Activated naive CD4-positive, alpha-beta T cell (primary cell): ENCODE measurements around the gene CHEK2.
"Not testable (repeated sequence)": the region's sequence is repeated elsewhere in the genome, so short reads cannot be mapped to it uniquely, and the experiment has no call there.

Experiments
- DNase-seq, 4 experiments: peaks; one replicate each; lab custom pipeline; 2025; lab: John Stamatoyannopoulos, UW

CHEK2 gene

DNA sequence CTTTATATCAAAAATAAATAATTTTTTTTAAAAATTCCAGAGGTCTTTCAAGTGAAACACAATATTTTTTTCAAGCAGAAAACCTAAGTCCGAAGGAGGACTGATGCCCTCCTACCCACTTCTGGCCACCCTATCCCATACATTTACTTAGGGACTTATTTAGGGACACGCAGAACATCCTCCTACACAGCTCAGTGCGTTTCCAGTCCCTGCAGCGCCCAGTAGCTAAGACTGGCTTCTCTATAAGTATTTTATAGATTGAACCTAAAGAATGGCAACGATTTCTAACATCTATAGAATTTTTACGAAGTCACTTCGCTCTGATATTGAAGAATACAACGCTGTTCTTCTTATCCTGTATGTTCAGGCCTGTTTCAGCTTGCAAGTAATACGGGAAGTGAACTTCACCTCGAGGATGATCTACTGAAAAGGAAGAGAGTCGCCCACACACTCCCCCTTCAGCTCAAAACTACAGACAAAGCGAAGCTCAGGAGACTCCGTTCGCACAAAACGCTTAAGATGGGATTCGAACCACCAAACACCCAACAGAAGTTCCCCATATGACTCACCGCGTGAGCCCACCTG is 328 bp downstream of the CHEK2 start:
- no peak for DNase-seq

DNA sequence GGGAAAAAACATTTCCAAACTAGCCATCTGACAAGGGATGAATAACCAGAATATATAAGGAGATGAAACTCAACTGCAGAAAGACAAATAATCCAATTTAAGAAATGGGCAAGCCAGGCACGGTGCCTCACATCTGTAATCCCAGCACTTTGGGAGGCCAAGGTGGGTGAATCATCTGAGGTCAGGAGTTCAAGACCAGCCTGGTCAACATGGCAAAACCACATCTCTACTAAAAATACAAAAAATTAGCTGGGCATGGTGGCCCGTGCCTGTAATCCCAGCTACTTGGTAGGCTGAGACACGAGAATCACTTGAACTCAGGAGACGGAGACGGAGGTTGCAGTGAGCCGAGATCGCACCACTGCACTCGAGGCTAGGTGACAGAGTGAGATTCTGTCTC is 2.7 kb downstream of the CHEK2 start:
- DNase-seq = not testable (repeated sequence)

DNA sequence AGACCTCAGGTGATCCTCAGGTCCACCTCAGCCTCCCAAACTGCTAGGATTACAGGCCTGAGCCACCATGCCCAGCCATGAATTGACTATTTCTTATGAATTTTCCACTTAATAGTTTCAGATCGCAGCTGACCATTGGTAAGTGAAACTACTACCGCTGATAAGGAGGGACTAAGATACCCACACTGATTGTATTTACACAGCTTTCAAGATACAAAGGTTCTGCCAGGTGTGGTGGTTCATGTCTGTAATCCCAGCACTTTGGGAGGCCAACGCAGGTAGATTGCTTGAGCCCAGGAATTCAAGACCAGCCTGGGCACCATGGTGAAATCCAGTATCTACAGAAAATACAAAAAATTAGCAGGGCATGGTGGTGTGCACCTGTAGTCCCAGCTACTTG is 3.9 kb downstream of the CHEK2 start:
- DNase-seq = no peak

DNA sequence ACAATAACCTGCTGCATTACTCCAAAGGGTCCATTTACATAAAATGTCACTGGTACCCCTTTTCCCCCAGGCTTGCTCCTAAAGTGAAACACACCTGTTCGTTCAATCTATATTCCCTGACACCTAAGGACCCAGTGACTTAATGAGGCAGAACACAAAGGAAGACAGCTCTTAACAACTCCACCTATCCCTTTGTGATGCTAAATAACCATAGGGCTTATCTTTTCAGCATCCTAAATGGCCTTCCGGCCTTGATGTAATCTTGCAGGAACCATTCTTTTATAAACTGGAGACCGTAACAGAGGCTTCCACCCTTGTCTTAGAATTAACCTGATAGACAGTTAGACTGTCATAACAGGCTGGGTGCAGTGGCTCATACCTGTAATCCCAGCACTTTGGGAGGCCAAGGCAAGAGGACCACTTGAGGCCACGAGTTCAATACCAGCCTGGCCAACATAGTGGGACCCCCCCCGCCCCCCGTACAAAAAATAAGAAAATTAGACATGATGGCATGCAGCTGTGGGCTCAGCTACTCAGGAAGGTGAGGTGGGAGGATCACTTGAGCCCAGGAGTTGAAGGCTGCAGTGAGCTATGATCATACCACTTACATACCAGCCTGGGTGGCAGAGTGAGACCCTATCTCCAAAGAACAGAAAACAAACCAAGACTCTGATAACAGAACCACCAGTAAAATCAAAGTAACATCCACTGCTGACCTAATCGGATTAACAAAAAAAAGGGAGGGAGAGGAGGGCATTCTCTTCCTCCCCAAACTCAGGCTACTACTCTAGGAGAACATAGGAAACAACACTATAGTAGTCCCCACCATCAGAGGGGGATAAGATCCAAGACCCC is 5.1 kb downstream of the CHEK2 start:
- no peak for DNase-seq

DNA sequence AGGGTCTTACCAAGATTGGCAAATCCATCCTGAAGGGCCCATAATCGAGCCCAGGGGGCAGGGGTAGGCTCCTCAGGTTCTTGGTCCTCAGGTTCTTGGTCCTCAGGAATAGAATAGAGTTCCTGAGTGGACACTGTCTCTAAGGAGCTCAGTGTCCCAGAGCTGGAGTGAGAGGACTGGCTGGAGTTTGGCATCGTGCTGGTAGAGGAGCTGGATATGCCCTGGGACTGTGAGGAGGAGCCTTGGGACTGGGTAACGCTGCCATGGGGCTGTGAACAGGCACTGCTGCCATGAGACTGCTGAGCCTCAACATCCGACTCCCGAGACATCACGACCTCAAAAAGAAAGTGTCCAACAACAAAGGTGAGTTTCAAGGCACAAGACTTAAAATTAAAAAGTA is 7.2 kb downstream of the CHEK2 start:
- no peak for DNase-seq

DNA sequence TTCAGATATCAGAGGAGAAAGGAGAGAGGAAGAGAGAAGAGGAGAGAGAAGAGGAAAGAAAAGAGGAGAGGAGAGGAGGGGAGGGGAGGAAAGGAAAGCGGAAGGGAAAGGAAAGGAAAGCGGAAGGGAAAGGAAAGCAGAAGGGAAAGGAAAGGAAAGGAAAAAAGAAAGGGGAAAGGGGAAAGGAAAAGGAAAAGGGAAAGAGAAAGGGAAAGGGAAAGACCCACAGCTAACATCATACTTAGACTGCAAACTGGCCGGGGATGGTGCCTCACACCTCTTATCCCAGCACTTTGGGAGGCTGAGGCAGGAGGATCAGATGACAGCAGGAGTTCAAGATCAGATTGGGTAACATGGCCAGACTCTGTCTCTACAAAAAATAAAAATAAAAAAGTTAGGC is 11.4 kb downstream of the CHEK2 start:
- DNase-seq = no peak

DNA sequence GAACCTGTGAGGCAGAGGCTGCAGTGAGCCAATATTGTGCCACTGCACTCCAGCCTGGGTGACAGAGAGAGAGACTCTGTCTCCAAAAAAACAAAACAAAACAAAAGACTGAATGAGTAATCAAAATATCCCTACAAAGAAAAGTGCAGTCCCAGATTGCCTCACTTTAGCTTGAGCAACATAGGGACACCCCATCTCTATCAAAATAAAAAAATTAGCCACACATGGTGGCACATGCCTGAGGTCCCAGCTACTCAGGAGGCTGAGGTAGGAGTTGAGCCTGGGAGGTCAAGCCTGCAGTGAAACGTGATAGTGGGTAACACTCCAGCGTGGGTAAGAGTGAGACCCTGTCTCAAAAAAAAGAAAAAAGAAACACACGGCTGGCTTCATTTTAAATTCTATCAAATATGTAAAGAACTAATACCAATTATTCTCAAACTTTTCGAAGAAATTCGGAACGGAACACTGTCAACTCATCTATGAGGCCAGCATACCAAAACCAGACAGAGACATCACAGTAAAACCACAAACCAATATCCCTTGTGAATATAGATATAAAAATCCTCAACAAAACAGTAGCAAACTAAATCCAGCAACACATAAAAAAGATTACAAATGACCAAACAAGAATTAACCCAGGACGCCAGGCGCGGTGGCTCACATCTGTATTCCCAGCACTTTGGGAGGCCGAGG is 12.9 kb downstream of the CHEK2 start:
- DNase-seq = no peak

DNA sequence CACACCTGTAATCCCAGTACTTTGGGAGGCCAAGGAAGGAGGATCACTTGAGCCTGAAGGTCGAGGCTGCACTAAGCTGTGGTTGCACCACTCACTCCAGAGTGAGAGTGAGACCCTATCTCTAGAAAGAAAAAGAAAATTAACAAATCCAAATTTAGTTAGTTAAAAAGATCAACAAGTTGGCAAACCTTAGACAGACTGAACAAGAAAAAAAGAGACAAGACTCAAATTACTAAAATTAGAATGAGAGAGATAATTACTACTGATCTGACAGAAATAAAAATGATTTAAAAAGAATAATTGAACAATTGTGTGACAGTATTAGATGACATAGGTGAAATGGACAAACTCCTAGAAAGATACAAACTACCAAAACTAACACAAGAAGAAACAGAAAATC is 13.6 kb downstream of the CHEK2 start:
- DNase-seq = no peak

DNA sequence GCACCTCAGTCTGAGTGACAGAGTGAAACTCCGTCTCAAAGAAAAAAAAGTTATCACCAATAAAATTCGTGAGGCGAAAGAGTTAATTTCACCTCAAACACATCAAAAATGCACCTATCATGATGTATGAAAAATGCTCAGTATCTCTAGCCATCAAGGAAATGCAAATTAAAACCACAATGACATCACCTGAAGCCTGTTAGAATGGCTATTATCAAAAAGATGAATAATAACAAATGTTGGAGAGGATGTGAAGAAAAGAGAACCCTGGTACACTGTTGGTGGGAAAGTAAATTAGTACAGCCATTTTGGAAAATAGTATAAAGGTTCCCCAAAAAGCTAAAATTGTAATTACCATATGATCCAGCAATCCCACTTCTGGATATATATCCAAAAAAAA is 23.6 kb downstream of the CHEK2 start:
- no peak for DNase-seq

DNA sequence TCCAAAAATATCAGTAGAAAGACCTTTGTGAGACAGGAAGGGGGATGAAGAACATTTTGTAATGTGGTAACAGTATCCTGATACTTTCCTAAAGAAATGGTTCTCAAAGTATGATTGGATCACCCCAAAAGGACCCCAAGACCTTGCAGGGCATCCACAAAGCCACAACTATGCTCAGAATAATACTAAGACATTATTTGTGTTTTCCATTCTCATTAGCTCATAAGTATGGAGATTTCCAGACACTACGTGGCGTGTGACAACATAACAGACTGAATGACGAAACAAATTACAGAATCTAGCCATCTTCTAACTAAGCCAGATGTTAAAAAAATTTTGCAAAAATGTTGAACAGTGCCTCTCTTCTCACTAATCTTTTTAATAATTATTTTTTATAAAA is 24.9 kb downstream of the CHEK2 start:
- no peak for DNase-seq

DNA sequence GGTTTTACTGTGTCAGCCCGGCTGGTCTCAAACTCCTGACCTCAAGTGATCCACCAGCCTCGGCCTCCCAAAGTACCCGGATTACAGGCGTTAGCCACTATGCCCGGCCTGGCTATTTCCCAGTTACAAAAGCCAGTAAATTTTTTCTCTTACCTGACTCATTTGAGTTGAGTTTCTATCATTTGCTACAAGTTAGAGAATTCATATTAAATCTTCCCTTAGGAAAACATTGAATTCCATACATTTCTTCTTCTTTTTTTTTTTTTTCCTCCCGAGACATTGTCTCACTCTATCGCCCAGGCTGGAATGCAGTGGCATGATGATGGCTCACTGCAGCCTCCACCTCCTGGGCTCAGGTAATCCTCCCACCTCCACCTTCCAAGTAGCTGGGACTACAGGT is 26.0 kb downstream of the CHEK2 start:
- DNase-seq = no peak

DNA sequence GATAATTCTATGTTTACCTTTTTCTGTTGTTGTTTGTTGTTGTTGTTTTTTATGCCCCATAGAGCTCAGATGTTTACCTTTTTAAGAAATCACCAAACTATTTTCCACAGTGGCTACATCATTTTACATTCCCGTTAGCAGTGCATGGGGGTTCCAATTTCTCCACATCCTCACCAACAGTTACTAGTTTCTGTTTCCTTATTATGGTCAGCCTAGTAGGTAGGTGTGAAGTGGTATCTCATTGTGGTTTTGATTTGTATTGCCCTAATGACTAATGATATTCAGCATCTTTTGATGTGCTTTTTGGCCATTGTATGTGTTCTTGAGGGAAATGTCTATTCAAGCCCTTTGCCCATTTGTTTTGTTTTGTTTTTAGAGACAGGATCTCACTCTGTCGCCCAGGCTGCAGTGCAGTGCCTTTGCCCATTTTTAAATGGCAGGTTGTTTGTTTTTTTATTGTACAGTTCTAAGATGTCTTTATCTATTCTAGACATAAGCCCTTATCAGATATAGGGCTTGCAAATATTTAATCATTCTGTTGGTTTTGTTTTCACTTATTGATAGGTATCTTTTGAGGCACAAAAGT is 27.5 kb downstream of the CHEK2 start:
- DNase-seq = no peak

DNA sequence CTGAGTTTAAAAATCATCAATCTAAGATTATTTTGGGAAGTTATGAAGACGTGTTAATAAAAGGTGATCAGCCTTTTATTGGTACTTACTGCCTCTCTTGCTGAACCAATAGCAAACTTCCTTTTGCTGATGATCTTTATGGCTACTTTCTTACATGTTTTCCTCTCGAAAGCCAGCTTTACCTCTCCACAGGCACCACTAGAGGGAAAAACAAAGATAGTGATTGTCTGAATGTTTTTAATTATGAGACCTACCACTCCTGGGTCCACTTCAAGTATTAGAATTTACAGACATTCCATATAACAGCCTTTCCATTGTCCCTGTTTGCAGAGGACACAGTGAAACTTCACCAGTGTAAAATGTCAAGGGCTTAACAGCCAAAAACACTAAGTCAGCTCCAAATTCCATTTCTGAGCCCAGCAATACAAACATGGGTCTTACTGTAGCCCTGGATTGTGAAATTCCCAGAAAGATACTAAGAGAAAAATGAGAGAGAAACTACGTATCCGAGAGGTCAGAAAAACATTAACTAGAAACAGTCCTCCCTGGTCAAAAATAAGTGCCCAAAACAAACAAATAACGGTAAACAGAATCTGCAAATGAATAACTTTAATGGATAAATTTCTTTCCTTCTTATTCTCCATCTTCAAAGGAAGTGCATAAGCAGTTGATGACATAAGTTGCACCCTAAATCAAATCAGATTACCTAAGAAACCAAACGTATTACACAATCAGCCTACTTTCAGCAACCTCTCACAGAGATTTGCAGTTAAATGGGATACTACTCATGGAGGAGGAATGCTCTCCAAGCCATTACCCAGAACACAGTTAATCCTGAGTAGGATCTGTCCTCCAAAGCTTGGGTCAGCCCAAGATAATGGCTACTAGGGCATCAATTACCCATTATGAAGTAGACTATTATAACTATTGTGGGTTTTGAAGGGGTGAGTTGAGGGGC is 29.5 kb downstream of the CHEK2 start:
- DNase-seq = no peak

DNA sequence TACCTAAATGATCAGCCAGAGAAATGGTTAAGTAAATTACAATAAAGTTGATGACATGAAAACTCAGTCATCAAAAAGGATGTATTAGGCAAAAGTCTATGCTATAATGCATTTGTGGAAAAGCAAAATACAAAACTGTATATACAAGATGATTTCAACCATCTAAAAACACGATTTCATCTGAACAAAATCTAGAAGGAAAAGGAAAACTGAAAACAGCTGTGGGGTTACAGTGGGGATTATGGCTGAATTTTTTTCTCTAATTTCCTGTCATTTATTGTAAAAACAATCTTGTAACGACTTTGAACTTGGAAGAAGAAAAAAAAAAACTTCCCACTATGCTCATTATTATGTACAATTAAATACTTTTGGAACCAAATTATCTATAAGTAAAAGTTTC is 30.3 kb downstream of the CHEK2 start:
- no peak for DNase-seq

DNA sequence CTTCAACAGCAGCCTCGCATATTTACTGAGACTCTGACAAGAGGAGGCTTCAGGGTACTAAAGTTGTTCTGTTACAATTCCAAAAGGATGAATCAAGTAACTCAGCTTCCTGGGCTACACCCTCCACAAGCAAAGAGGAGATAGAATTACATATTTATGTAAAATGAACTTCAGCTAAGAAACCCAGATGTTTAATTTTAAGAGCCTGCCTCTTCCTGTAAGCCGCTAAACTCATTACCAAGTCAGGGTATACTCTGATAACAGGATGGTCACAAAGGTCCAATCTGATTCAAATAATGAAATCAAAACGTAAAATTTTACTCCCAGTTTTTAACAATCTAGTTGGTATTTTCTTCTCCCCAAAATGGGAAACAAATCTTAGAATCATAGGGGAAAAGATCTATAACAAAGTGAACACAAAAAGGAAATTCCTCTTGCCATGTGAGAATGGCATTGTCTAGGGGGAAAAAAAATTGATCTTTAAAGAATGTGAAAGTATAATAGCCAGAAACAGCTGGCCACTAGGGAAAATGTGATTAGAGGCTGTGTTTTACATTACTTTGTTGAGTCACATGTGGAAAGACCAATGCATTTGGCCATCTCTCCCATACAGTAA is 30.9 kb downstream of the CHEK2 start:
- DNase-seq = no peak

DNA sequence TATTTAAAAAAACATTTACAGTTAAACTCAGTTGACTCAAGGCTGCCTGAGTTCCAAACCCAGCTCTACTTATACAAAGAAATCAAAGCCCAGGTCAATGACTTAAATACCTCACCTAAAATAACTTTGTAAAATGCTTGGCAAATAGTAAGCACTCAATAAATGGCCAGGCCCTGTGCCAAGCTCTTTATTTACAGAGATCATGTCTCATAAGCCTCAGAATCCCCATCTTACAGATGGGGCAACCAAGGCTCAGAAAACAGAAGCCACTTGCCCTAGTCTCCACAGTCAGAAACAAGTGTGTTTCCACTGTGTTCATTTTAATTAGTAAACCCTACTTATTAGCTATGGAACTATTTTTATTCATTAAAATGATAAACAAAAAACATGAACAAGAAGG is 31.5 kb downstream of the CHEK2 start:
- DNase-seq = no peak

DNA sequence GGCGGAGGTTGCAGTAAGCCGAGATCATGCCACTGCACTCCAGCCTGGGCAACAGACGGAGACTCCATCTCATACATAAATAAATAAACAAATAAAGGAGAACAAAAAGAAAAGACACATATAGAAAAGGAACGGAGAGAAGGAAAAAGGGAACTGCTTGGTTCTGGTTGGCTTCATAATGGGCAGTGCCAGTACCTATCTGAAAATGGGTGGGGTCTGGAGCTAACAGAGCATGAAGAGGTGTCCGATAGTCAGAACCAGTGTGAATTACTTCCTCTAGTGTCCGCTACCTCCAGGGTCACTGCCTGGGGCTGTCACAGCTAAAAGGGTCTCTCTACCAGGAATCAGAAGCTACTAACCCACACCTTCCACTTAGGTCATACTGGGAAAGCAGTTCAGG is 34.8 kb downstream of the CHEK2 start:
- no peak for DNase-seq

DNA sequence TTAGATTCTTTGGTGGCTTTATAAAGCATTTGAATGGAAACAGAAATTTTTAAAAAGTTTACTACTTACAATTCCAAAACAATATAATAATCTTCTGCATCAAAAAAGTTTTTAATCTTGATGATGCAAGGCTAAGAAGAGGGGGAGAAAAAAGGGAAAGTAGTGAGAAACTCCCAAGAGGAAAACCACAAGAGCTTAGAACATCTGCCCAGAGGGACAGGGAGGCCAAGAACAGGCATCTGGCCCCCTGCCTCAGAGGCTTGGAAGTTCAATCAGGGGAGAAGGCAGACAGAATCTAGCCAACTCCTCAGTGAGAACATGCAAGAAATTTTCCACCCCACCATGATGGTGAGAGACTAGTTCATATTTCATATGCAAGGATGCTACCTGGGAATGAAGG is 38.2 kb downstream of the CHEK2 start:
- no peak for DNase-seq

DNA sequence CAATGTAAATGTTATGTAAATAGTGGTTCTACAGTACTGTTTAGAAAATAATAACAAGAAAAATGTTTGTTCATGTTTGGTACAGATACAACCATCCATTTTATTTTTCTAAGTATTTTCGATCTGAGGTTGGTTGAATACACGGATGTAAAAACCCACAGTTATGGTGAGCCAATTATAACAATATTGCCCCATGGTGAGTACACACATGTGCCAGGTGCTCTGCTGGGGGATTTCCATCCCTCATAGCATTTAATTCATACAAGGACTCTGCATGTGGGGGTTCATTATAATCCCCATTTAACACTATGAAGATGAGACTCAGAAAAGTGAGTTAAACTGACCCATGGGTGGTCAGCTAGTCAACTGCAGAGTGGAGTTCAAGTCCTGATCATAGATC is 38.7 kb downstream of the CHEK2 start:
- DNase-seq = no peak

DNA sequence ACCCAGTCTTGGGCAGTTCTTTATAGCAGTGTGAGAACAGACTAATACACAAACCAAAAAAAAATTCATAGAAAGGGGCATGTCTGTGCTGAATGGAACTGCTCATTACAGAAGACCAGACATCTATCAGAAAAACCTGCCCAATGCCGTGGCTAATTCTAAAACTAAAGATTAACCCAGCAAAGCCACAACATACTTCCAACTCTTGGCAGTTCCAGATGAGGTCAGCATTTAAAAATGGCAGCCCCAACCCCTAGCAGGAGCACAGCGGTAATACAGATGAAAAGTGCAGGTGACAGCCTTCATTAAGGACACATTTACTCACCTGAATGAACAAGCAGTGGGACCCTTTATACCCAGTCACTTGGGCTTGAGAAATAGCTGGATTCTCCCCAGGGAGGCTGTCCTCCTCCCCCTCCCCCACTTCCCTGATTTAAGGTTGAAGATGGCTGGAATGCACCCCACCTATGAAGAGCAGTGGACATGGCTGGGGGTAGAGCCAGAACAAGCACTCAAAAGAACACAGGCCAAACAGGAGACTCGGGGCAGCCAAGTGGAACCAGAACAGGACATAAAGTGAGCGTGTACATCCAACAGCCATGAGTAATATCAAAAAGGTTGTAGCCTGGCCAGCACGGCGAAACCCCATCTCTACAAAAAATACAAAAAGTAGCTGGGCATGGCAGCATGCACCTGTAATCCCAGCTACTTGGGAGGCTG is 48.4 kb downstream of the CHEK2 start:
- not testable (repeated sequence) for DNase-seq

DNA sequence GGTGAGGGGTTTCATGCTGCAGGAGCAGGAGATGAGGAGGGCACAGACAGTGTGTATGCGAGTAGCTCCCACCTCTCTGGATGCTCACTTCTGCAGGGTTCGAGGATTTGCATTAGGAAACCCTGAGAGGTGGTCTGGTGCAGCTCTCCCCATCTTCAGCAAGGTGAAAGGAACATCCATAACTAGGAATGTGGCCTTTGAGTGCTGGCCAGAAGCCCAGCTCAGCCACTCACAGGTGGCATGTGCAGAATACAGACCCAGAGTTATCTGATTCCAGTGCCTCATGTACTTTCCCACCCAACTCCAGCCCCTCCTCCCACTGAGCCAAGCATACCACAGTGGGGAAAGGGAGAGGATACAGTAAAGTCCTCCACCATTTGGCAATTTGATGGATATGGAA is 51.8 kb downstream of the CHEK2 start:
- not testable (repeated sequence) for DNase-seq
